Measurements from ENCODE around the gene CCDC146.
"Not testable (repeated sequence)": the region's sequence is repeated elsewhere in the genome, so short reads cannot be mapped to it uniquely, and the experiment has no call there.

- TF ChIP-seq CTCF (conservative IDR thresholded peaks at IDR 0.05); ZFX (IDR thresholded peaks at IDR 0.05): not testable (repeated sequence)
Measured at GRCh38 chr7:77079624-77080023, 42.8 kb upstream of the CCDC146 start.

Data from C4-2B (cell line).